Natural killer cell treated with Interleukin-12 subunit alpha and Interleukin-12 subunit beta and Interleukin-15 and Interleukin-18, amount 100 ng/mL, for 72 hours (primary cell): ENCODE results near the gene LRRC59. TPM values are rescaled to one million over a fixed set of nuclear protein-coding genes. Genes with fewer than 3 reads are reported as not detected.

Experiments
- ATAC-seq, 2 donors: fragments of 150-1000 bp; cut with Tn5 transposase in 1 of 2; sonication (Bioruptor Pico), chemical (Tn5 transposase) in 1 of 2; 2 replicates each; pipeline ENCODE4 v1.10.0; 2021
- DNase-seq: peaks from one replicate; pipeline ENCODE4 v3.0.0; 2022; ENCODE audit warnings: low spot score
- H3K27ac Mint-ChIP-seq, 2 donors: 1 replicate in 1 of 2; 2 replicates in 1 of 2; pipeline ENCODE4 v1.8.0; 2022; ENCODE audit warnings: mixed read lengths in 2 of 2, mild to moderate bottlenecking in 1 of 2, moderate library complexity in 1 of 2
- H3K27me3 Mint-ChIP-seq, 2 donors: 1 replicate in 1 of 2; 2 replicates in 1 of 2; pipeline ENCODE4 v1.8.0; 2022; ENCODE audit warnings: mixed read lengths in 2 of 2
- H3K36me3 Mint-ChIP-seq: one replicate; pipeline ENCODE4 v1.8.0; 2022; ENCODE audit warnings: mixed read lengths
- H3K4me1 Mint-ChIP-seq, 2 donors: 1 replicate in 1 of 2; 2 replicates in 1 of 2; pipeline ENCODE4 v1.8.0; 2022; ENCODE audit warnings: low read depth in 2 of 2, mixed read lengths in 2 of 2, mild to moderate bottlenecking in 1 of 2
- H3K4me3 Mint-ChIP-seq: one replicate; pipeline ENCODE4 v1.8.0; 2022; ENCODE audit warnings: mixed read lengths
- H3K9me3 Mint-ChIP-seq: 2 replicates; pipeline ENCODE4 v1.8.0; 2022; ENCODE audit warnings: mixed read lengths
- total RNA-seq, 2 donors: library from RNA; stranded (reverse); gene quantifications; one replicate each; pipeline ENCODE4 v1.2.3, GENCODE V29; 2022

Gene LRRC59
- total RNA-seq, 2 donors from 2014 or later, result 90.8 to 138 TPM

DNA sequence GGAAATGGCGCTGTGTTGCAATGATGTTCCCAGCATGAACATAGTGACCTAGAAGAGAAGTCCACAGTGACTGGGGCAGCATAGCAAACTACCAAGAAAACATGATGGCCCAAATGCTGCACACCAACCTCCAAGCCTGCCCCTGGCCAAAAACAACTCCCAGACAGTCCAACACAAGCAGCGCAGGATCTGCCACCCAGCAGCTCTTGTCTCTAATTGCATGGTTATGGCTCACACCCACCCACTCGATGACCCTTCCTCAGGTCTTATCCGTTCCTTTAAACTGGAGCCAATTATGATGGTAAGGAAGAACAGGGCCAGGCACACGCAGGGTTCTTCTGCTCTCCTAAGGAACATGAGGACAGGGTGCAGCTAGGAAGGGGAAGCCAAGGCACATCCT lies 27.3 kb downstream of the LRRC59 start:
- DNase-seq (no peak), ATAC-seq (no peak)
- no peak overlapping the region for H3K27ac Mint-ChIP-seq
- H3K4me1 Mint-ChIP-seq, result peaks cover 23 to 34% of the 10 kb centered on the region in 2 donors
- H3K36me3 Mint-ChIP-seq, result peaks cover 20% of the 10 kb centered on the region
- H3K4me3 Mint-ChIP-seq, result no peak overlapping the region
- H3K9me3 Mint-ChIP-seq, result no peaks in the 10 kb centered on the region
- H3K27me3 Mint-ChIP-seq, result no peaks in the 10 kb centered on the region

DNA sequence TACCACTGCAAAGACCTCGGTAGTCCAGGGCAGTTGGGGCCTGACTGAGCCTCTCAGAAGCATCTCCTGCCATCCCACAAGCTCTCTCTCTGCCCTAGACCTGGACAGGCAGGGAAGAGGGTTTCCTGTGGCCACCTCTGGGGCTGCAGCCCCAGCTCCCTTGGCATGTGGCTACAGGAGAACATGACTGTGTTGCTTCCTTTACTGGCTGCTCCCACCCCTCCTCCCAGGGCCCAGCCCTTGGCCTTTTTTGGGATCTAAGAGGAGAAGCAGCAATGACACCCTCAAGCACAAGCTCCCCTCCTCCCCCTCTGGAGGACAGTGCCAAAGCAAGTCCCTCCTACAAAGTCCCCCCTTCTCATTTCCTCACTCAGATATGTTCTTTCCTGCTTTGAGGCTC lies 29.9 kb downstream of the LRRC59 start:
- H3K27me3 Mint-ChIP-seq, result no peaks in the 10 kb centered on the region
- peaks cover 17% of the 10 kb centered on the region for H3K36me3 Mint-ChIP-seq
- DNase-seq (no peak), ATAC-seq (no peak)
- no peaks in the 10 kb centered on the region for H3K9me3 Mint-ChIP-seq
- no peak overlapping the region for H3K4me3 Mint-ChIP-seq
- no peak overlapping the region for H3K27ac Mint-ChIP-seq
- H3K4me1 Mint-ChIP-seq, result peaks cover 13 to 27% of the 10 kb centered on the region in 2 donors

DNA sequence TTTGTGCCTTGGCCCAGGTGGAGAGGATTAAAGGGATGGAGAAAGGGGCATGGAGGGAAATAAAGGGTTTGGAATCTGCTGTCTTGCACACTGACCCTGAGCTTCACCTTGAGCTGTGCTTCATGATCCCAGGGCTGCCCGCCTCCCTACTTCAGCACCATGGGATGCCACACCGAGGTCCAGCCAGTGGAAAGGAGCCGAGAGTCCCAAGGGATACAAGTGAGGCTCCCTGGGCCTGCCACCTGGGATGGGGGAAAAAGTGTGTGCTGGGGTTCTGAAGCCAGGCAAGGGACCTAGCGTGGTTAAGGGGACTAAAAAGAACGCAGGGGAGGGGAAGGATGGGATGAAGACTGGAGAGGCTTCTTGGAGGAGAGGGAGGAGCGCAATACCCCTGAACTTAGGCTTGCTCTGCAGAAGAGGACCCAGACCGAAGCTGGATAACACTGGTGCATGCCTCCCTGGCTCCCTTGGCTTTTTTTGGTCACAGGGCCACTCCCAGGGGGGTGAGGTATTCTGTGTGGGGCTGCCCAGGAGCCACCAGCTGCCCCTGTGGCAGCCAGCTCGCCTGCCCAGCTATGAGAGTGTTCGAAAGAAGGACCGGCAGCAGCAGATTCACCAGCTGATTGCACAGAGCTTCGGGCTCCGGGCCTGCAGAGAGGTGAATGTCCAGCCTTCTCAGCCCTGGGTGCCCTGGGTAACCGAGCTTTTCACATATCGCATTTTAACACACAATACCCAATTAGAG lies 31.5 kb downstream of the LRRC59 start:
- H3K27me3 Mint-ChIP-seq, result no peaks in the 10 kb centered on the region
- H3K27ac Mint-ChIP-seq, result no peak overlapping the region
- ATAC-seq (no peak), DNase-seq (no peak)
- H3K4me3 Mint-ChIP-seq, result no peak overlapping the region
- peaks cover 4% of the 10 kb centered on the region for H3K36me3 Mint-ChIP-seq
- peaks cover 6 to 22% of the 10 kb centered on the region in 2 donors for H3K4me1 Mint-ChIP-seq
- no peaks in the 10 kb centered on the region for H3K9me3 Mint-ChIP-seq

DNA sequence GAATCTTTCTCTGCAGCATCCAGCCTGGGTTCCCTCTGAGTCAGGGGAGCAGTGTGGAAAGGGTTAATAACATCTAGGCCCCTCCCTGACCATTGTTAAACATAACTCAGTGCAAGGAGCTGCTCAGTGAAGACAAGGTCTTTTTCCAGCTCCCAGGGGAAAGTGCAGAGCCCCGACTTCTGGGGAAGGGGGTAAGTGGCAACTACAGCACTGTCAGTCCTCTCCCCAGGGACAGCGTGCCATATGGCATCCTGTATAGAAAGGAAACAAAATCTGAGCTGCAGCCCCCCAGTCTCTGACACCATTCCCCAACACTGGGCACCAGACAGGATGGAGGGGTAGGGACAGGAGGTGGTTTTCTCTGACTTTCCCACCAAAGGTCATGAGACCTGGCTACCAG lies 32.2 kb downstream of the LRRC59 start:
- peaks cover 4% of the 10 kb centered on the region for H3K36me3 Mint-ChIP-seq
- ATAC-seq (no peak), DNase-seq (no peak)
- H3K27me3 Mint-ChIP-seq, result no peaks in the 10 kb centered on the region
- H3K4me1 Mint-ChIP-seq, result peaks cover 6 to 19% of the 10 kb centered on the region in 2 donors
- H3K9me3 Mint-ChIP-seq, result no peaks in the 10 kb centered on the region
- H3K27ac Mint-ChIP-seq, result no peak overlapping the region
- no peak overlapping the region for H3K4me3 Mint-ChIP-seq

DNA sequence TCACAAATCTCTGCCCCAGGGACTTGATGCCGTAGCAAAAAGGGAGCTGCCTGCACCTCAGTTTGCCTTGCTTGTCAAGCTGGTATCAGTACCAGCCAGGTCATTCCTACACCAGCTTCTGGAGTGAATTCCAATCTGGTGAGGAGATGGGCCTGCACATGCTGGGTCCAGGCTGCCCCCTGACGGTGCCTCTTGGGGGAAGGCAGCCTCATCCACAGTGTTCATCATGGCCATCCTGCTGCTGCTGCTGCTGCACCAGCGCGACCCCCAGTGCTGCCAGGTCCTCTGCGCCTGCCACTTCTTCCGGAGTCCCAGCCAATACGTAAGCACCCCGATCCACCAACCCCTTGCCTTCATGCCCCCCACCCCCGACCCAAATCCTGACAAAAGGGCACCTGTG lies 32.6 kb downstream of the LRRC59 start:
- Mint-ChIP-seq H3K27ac (no peak overlapping the region), H3K36me3 (peaks cover 4% of the 10 kb centered on the region), H3K4me3 (no peak overlapping the region), H3K9me3 (no peaks in the 10 kb centered on the region), H3K27me3 (no peaks in the 10 kb centered on the region), H3K4me1 (peaks cover 6 to 16% of the 10 kb centered on the region in 2 donors)
- no peak for DNase-seq
- no peak for ATAC-seq

DNA sequence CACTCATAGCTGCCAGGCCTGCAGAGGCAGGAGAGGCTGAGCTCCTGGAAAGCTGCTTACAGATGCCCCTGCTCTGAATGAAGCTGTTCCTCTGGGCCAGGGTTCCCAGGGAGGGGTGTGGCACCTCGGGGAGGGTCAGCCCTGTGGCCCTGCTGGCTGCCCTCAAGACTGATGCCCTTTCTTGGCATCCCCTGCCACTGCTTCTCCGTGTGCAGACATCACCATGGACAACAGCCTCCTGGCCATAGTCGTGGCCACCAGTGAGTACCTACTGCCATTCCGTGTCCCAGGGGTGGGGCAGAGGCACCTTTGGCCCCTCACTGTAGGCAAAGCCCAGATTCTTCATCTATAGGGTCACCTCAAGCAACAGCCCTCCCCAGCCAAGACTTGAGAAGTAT lies 33.3 kb downstream of the LRRC59 start:
- Mint-ChIP-seq H3K27me3 (no peaks in the 10 kb centered on the region), H3K4me1 (peaks cover 6 to 20% of the 10 kb centered on the region in 2 donors), H3K9me3 (no peaks in the 10 kb centered on the region), H3K4me3 (no peak overlapping the region), H3K36me3 (peaks cover 4% of the 10 kb centered on the region), H3K27ac (no peak overlapping the region)
- no peak for ATAC-seq
- no peak for DNase-seq

DNA sequence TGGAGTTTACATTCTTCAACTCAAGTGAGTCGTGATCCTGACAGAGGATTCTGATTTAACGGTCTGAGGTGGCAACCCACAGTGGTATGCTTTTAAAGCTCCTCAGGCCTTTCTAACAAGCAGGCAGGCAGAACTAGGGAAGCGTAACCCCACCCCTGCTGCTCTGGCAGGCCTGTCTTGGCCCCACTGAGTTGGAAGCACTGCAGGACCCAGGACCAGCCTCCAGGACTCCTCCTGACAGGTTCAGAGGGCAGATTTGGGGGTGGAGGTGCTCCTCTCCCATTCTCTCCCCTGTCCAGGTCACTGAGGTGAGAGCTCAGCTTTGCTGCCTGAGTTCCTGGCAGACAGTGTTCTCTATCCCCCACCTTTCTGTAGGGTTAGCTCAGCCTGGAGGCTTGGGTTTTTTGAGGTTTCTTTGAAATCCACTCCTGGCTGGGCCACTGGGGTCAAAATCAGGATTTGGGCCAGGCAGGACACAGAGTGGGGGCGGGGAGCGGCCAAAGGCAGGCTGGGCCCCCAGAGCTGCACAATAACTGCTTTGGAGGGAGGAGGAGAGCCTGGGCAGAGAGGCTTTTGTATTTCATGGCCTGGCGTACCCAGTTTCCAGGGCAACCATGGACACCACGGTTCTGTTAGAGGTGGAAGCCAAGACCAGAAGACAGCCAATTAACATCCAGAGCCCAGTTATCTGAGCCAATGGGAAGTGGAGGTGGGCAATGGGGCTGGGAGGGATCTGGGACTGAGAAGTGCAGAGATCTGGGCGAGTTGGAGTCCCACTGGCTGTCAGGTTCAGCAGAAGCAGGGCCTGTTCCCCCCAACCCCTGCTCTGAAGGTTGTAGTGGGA lies 33.9 kb downstream of the LRRC59 start:
- Mint-ChIP-seq H3K4me1 (peaks cover 6 to 20% of the 10 kb centered on the region in 2 donors), H3K4me3 (no peak overlapping the region), H3K9me3 (no peaks in the 10 kb centered on the region), H3K27me3 (no peaks in the 10 kb centered on the region), H3K36me3 (peaks cover 4% of the 10 kb centered on the region), H3K27ac (no peak overlapping the region)
- ATAC-seq (no peak), DNase-seq (no peak)

DNA sequence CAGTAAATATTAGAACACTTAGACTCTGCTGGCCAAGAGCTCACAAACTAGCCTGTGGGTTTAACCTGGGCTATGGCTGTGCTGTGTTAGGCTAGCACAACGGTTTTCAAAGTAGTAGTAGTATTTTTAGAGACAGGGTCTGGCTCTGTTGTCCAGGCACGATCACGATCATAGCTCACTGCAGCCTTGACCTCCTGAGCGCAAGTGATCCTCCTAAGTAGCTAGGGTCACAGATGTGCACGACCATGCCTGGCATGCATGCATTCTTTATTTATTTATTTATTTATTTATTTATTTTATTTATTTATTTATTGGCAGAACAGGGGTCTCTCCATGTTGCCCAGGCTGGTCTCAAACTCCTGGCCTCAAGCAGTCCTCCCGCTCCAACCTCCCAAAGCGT lies 34.7 kb downstream of the LRRC59 start:
- no peak for ATAC-seq
- Mint-ChIP-seq H3K27ac (no peak overlapping the region), H3K4me3 (no peak overlapping the region), H3K4me1 (peaks cover 6 to 18% of the 10 kb centered on the region in 2 donors), H3K9me3 (no peaks in the 10 kb centered on the region), H3K27me3 (no peaks in the 10 kb centered on the region), H3K36me3 (peaks cover 2% of the 10 kb centered on the region)
- DNase-seq, result no peak

DNA sequence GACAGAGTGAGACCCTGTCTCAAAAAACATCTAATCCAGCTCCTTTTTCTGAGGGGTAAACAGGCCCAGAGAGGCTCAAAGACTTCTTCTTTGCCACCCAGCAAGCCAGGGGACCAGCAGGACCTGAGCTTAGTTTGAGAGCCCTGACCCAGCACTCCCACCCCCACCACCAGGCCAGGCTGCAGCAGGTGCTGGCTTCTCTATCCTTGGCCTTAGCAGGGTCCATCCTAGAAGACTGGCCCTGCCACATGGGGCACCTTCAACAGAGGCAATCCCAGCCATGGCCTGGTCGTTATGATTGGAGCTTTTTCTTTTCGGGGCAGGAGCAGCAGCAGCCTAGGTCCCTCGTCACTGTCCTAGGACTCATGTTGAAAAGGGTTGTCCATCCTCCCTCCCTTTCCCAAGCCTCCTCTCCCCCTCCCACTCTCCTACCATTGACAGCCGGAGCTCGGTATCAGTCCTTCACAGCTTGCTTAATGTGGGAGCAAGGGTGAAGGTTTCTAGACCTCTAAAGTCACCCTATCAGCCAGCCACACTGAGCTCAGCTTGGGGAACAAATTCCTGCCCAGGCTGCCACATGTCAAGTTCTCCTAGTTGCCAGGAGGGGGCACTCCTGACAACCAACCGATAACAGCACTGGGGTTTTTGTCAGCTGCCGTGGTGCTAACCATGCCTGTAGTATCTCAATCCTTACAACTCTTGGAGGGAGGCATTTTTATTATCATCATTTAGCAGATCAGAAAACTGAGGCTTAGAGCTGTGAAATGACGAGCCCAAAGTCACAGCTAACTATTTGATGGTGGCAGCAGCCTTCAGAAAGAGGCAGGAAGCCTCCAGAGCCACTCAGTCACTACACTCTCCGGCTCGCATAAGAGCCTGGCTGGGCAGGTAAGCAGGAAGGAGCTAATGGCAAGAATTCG lies 35.5 kb downstream of the LRRC59 start:
- Mint-ChIP-seq H3K36me3 (no peaks in the 10 kb centered on the region), H3K9me3 (no peaks in the 10 kb centered on the region), H3K4me3 (no peak overlapping the region), H3K27ac (peak overlapping the region in 1 of 2 donors; percentile 46), H3K4me1 (peaks cover 6 to 17% of the 10 kb centered on the region in 2 donors), H3K27me3 (no peaks in the 10 kb centered on the region)
- ATAC-seq (peak; percentile 80), DNase-seq (no peak)

DNA sequence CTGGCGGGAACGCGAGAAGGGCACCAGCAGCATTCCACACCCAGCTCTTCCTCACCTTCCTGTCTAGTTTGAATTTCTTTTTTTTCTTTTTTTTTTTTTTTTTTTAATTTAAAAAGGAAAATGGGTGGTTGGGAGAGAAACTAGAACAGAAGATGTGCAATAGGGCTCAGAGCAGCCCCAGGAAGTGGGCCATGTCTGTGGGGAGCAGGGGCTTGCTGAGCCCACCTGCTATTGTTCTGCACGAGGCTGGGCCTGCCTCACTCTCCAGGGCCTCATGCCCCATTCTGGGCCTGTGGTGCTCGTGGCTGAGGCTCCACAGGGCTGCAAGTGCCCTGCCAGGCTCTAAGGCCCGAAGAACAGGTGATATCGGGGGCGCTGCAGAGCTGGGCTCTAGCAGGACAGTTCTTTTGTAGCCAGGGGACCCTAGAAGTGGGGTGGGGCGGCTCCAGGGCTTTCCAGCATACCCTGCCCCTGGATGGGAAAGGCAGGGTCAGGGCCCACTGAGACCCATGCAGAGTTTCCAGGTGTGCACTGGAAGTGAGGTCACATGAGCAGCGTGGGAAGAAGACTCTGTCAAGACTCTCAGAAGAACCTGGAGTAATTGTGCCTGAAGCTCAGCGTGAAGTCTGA lies 36.7 kb downstream of the LRRC59 start:
- Mint-ChIP-seq H3K4me3 (no peak overlapping the region), H3K9me3 (no peaks in the 10 kb centered on the region), H3K27me3 (no peaks in the 10 kb centered on the region), H3K4me1 (peaks cover 6 to 15% of the 10 kb centered on the region in 2 donors), H3K36me3 (no peaks in the 10 kb centered on the region), H3K27ac (no peak overlapping the region)
- no peak for DNase-seq
- no peak for ATAC-seq

DNA sequence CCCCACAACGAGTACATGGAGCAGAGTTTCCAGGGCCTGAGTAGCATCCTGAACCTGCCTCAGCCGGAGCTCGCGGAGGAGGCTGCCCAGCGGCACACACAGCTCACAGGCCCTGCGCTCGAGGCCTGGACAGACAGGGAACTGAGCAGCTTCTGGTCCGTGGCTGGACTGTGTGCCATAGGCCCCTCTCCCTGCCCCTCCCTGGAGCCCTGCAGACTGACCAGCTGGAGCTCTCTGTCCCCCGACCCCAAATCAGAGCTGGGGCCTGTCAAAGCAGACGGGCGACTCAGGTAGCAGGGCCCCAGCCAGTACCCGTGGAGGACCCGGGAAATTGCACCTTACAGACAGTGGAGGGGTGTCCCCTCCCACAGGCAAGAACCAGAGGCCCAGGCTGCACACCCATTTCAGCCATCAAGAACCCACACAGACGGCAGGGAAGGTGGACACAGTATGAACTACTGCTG lies 37.3 kb downstream of the LRRC59 start:
- ATAC-seq (no peak), DNase-seq (no peak)
- Mint-ChIP-seq H3K36me3 (no peaks in the 10 kb centered on the region), H3K4me1 (peaks cover 6 to 11% of the 10 kb centered on the region in 2 donors), H3K27me3 (no peaks in the 10 kb centered on the region), H3K27ac (no peak overlapping the region), H3K4me3 (no peak overlapping the region), H3K9me3 (no peaks in the 10 kb centered on the region)

DNA sequence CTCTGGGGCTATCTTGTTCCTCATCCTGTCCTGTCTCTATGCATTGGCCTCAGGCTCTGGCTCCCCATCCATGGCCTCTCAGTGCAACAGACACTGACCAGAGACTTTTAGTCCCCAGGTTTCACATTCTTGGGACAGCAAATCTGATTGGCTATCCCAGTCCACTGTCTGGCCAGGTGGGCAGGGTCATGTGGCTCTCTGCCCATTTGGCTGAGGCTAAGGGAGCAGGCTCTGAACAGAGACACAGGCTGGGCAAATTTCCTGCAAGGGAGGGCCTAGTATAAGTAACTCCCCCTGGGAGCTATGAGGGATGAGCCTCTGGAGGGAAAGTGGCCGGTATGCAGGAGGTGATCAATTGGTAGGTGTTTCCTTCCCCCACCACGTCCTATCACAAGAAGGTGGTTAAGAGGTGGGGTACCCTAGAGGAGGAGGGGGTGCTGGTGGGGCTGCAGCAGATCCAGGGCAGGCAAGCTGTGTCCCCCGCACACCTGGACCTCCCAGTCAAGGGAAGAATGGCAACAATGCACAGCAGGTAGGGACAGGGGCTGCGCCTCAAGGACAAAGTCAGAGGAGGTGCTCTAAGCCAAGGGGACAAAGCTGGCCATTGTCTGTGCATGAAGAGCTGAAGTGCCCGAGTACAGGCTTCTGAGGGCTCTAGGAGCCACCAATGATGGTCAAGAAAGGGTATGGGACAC lies 38.2 kb downstream of the LRRC59 start:
- Mint-ChIP-seq H3K4me3 (no peak overlapping the region), H3K9me3 (no peaks in the 10 kb centered on the region), H3K4me1 (peaks cover 6 to 11% of the 10 kb centered on the region in 2 donors), H3K36me3 (no peaks in the 10 kb centered on the region), H3K27ac (peak overlapping the region in 1 of 2 donors; percentile 63), H3K27me3 (no peaks in the 10 kb centered on the region)
- ATAC-seq (no peak), DNase-seq (no peak)

DNA sequence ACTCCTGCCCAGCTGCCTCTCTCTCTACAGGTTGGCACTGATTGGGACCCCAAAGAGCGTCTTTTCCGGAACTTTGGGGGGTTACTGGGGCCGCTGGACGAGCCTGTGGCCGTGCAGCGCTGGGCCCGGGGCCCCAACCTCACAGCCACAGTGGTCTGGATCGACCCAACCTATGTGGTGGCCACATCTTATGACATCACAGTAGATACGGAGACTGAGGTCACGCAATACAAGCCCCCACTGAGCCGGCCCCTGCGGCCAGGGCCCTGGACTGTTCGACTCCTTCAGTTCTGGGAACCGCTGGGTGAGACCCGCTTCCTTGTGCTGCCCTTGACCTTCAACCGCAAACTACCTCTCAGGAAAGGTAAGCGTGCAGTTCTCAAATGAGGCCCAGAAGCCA lies 39.1 kb downstream of the LRRC59 start:
- H3K36me3 Mint-ChIP-seq, result no peaks in the 10 kb centered on the region
- no peaks in the 10 kb centered on the region for H3K27me3 Mint-ChIP-seq
- ATAC-seq (no peak), DNase-seq (no peak)
- H3K27ac Mint-ChIP-seq, result no peak overlapping the region
- H3K4me3 Mint-ChIP-seq, result no peak overlapping the region
- H3K9me3 Mint-ChIP-seq, result no peaks in the 10 kb centered on the region
- peaks cover 6 to 13% of the 10 kb centered on the region in 2 donors for H3K4me1 Mint-ChIP-seq
